HUES48 (cell line): ENCODE results near the gene FBXO31.

Experiments used
- H3K27ac ChIP-seq: one replicate; pipeline ENCODE4 v1.7.0; 2013; ENCODE audit warnings: low read depth, low read length, inconsistent platforms
- H3K27me3 ChIP-seq: 2 replicates; pipeline ENCODE4 v1.6.1; 2013; ENCODE audit warnings: mild to moderate bottlenecking, low read length; ENCODE audit not compliant: control insufficient read depth, insufficient read depth
- H3K36me3 ChIP-seq: 2 replicates; pipeline ENCODE4 v1.6.1; 2013; ENCODE audit warnings: low read length; ENCODE audit not compliant: control insufficient read depth, insufficient read depth
- H3K4me1 ChIP-seq: 2 replicates; pipeline ENCODE4 v1.6.1; 2013; ENCODE audit warnings: mild to moderate bottlenecking, low read length; ENCODE audit not compliant: control insufficient read depth, insufficient read depth
- H3K4me3 ChIP-seq: 2 replicates; pipeline ENCODE4 v1.5.1; 2013; ENCODE audit warnings: mild to moderate bottlenecking, low read depth, low read length
- H3K9ac ChIP-seq: 2 replicates; pipeline ENCODE4 v1.6.1; 2013; ENCODE audit warnings: mild to moderate bottlenecking, low read depth, low read length, moderate library complexity
- H3K9me3 ChIP-seq: 2 replicates; pipeline ENCODE4 v1.6.1; 2013; ENCODE audit warnings: low read length; ENCODE audit not compliant: control insufficient read depth, insufficient read depth

FBXO31 gene

GRCh38 chr16:87284183-87284582 lies 99.4 kb downstream of the FBXO31 start:
- Histone ChIP-seq H3K9ac (no peak overlapping the region), H3K27ac (no peak overlapping the region), H3K27me3 (0 out of 2 replicates have a peak, but pooled peaks cover 2% of the 10 kb centered on the region), H3K4me1 (no peaks in the 10 kb centered on the region), H3K4me3 (no peak overlapping the region), H3K9me3 (no peaks in the 10 kb centered on the region), H3K36me3 (no peaks in the 10 kb centered on the region)

DNA sequence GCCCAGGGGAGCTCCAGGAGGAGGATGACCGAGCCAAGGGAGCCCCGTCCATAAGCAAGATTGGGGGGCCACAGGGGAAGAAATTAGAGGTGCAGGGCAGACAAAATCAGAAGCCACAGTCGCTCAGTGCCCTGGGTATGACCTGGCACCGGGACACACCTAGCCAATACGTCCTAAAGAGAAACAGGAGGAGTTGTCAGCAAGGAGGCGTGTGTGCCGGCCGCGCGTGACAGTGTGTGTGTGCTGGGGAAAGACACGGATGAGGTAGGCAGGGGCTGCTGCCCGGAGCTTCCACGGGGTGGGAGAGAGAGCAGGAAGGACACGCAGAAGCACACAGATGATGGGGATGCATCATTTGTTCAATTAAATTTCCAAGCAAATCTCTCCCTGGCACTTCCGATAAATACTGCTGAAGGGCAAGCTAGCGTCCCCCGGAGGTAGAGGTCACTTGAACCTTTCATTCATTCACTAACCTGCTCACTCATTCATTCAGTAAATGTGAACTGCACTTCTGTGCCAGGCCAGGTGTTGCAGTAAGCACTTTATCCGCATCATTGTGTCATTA lies 104.4 kb downstream of the FBXO31 start:
- Histone ChIP-seq H3K9ac (no peak overlapping the region), H3K4me1 (no peaks in the 10 kb centered on the region), H3K27ac (no peak overlapping the region), H3K9me3 (no peaks in the 10 kb centered on the region), H3K27me3 (0 out of 2 replicates have a peak, but pooled peaks cover 5% of the 10 kb centered on the region), H3K4me3 (no peak overlapping the region), H3K36me3 (no peaks in the 10 kb centered on the region)

DNA sequence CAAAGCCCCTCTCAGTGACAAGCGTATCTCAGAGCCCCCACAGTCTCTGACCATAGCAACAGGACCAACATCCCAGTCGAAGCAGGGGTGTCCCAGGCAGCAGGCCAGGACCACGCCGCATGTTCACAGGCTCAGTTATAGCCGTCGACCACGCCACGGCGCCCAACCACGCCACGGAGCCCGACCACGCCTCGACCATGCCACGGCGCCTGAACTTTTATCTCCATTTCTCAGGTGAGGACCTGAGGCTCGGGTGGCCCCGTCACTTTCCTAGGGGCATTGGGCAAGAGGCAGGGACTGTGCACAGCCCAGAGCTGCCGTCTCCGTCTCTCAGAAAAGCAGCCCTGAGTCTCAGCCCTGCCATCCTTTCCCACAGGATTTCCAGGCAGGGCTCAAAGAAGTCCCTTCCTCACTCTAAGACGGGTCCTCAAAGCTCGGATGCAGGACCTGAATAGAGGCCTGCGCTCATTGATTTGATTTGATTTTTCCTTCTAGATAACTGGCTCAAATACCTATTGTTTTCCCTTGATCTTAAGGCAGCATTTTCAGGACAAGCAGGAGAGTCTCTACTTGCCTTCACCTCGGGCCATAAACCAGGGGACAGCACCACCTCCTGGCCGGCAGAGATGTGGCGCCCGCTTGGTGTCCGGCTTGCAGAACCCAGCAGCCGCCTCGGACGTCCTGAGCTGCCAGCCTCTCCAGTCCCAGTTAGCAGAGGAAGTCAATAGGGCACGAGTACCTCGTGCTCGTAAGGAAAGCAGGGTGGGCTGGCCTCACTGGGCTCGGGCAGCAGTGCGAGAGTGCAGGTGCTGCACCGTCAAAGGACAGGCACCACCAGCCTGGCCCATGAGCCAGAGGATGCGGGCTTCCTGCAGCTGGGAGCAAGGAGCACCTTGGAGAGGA lies 105.1 kb downstream of the FBXO31 start:
- Histone ChIP-seq H3K9me3 (no peaks in the 10 kb centered on the region), H3K4me3 (no peak overlapping the region), H3K36me3 (no peaks in the 10 kb centered on the region), H3K4me1 (no peaks in the 10 kb centered on the region), H3K27me3 (0 out of 2 replicates have a peak, but pooled peaks cover 5% of the 10 kb centered on the region), H3K9ac (no peak overlapping the region), H3K27ac (no peak overlapping the region)
